ENCODE data around the gene RGS12. TPM values are rescaled to one million over a fixed set of nuclear protein-coding genes. Genes with fewer than 3 reads are reported as not detected.

RGS12 gene
- total and polyA plus RNA-seq, 2 of the 8 experiments (the other 6 are each of a cell fraction or from before 2014, with no cell fraction given): 6.0 to 16.4 TPM

DNA sequence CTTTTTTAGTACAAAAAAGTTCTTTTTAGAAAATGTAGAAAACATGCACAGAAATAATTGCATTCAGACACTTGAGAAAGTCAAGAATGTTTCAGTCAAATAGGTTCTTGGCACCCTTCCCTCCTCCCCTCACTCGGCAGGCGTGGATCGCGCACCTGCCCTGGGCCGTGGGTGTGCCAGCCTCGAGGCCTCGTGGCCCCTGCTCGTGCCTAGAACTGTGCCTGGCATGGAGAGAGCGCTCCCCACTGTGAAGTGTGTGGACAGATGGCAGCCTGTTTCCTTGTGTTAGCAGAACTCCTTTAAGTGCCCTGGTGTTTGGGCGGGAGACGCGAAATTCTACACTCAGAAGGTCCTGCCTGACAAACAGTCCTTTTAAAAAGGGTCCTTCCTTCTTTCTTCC, 14.7 kb downstream of the RGS12 start:
- FAIRE-seq: no peak
- H3K4me2 ChIP-seq (ENCODE audit: insufficient read depth in 1 of 2, low read depth in 2 of 2, low read length in 2 of 2): no peak overlapping the region
- WGBS, 2 experiments (ENCODE audit: extremely low coverage in 1 of 2, insufficient coverage in 1 of 2, insufficient read length in 1 of 2, insufficient replicate concordance in 2 of 2, low coverage in 1 of 2, low lambda C conversion rate in 2 of 2, missing lambda C conversion rate in 1 of 2): 94% methylated on average over 12 of the region's 12 CpGs; no CpG with 5 or more reads in 1 of the 2 experiments

More for the DNA sequence above, 14.7 kb downstream of the RGS12 start:
- Histone ChIP-seq H3K4ac (replicated peaks; ENCODE audit: insufficient read length, low read depth, low read length) (no peak overlapping the region), H3K23ac (ENCODE audit: insufficient read length) (no peak overlapping the region), H2AK5ac (ENCODE audit: low read depth, low read length) (no peak overlapping the region), H3K23me2 (ENCODE audit: low read depth, low read length) (no peaks in the 10 kb centered on the region), H3K9ac (replicated peaks in 1 of 4; ENCODE audit: extremely low read depth in 1 of 4, low read depth in 3 of 4, low read length in 3 of 4) (no peak overlapping the region), H3K36me3 (ENCODE audit: control insufficient read depth in 2 of 4, insufficient read depth in 4 of 4, low read length in 3 of 4) (no peaks in the 10 kb centered on the region), H2BK20ac (ENCODE audit: low read length) (no peak overlapping the region), H3K79me2 (ENCODE audit: control insufficient read depth in 1 of 2, insufficient read depth in 2 of 2, low read length in 2 of 2) (peaks cover 0 to 3% of the 10 kb centered on the region in 2 experiments; a peak in 1 of 4 replicates), H4K8ac (ENCODE audit: extremely low read depth, insufficient read depth, low read length) (no peak overlapping the region), H3K18ac (ENCODE audit: extremely low read depth, low read length) (no peak overlapping the region), H2BK12ac (ENCODE audit: low read depth, low read length) (no peak overlapping the region), H2BK5ac (ENCODE audit: low read depth, low read length) (no peak overlapping the region), H3K27ac (ENCODE audit: low read depth, low read length) (no peak overlapping the region), H2AFZ (ENCODE audit: low read length) (no peak overlapping the region), H3K4me3 (ENCODE audit: extremely low read depth in 1 of 4, insufficient read depth in 2 of 4, low read depth in 3 of 4, low read length in 4 of 4) (no peak overlapping the region), H3K9me3 (ENCODE audit: insufficient read depth in 2 of 2, low read depth in 1 of 2, low read length in 1 of 2) (no peaks in the 10 kb centered on the region), H4K20me1 (replicated peaks in 1 of 2; ENCODE audit: control insufficient read depth in 1 of 2, insufficient read depth in 2 of 2, low read length in 2 of 2) (peaks cover 12 to 20% of the 10 kb centered on the region in 2 experiments), H4K91ac (replicated peaks; ENCODE audit: insufficient read length, low read length) (no peak overlapping the region), H2BK15ac (ENCODE audit: low read length) (no peak overlapping the region), H3K27me3 (replicated peaks in 1 of 4; ENCODE audit: control insufficient read depth in 3 of 4, extremely low read depth in 1 of 4, insufficient read depth in 3 of 4, low read length in 3 of 4) (no peaks in the 10 kb centered on the region), H3K56ac (replicated peaks; ENCODE audit: insufficient read length, low read depth, low read length) (no peak overlapping the region), H3K14ac (ENCODE audit: insufficient read length) (no peak overlapping the region), H3K4me1 (replicated peaks in 1 of 4; ENCODE audit: control insufficient read depth in 3 of 4, insufficient read depth in 4 of 4, low read length in 3 of 4) (peaks cover 0 to 18% (median 6%) of the 10 kb centered on the region in 4 experiments; a peak in 4 of 7 replicates), H3K79me1 (ENCODE audit: low read depth, low read length) (peaks cover 16% of the 10 kb centered on the region), H4K5ac (ENCODE audit: insufficient read length, low read depth, low read length) (no peak overlapping the region), H2BK120ac (replicated peaks; ENCODE audit: low read depth, low read length) (no peak overlapping the region)
- no peak for DNase-seq (ENCODE audit: low read depth in 1 of 2, low spot score in 2 of 2)
- POLR2A ChIA-PET (ENCODE audit: partially characterized antibody): interaction anchor here (1.2 kb wide), 1 partner anchor 64 kb away, joined by 5 read pairs; no protein-coding TSS in a partner anchor
- CTCF ChIA-PET (ENCODE audit: partially characterized antibody): interaction anchor here (1.1 to 3.0 kb wide), 2 partner anchors 11 to 17 kb away, joined by 4 to 31 read pairs; no protein-coding TSS in a partner anchor
- no peak for TF ChIP-seq JUN (IDR thresholded peaks at IDR 0.05; ENCODE audit: low read depth, low read length)
- no peak for TF ChIP-seq TCF12 (IDR thresholded peaks at IDR 0.05; ENCODE audit: low read depth, low read length)
- no peak for TF ChIP-seq KDM4A (IDR thresholded peaks at IDR 0.05; ENCODE audit: low read depth, low read length, severe bottlenecking)
- TF ChIP-seq TBP (IDR thresholded peaks at IDR 0.05; ENCODE audit: low read depth, low read length): no peak
- no peak for TF ChIP-seq ZNF274 (IDR thresholded peaks at IDR 0.05; ENCODE audit: borderline replicate concordance, extremely low read depth, low read length)
- no peak for TF ChIP-seq CHD1 (IDR thresholded peaks at IDR 0.05; ENCODE audit: low read depth, low read length)
- no peak for TF ChIP-seq YY1 (IDR thresholded peaks at IDR 0.05; ENCODE audit: low read depth, low read length)
- TF ChIP-seq HDAC2 (IDR thresholded peaks at IDR 0.05; ENCODE audit: borderline replicate concordance in 1 of 2, low read depth in 2 of 2, low read length in 2 of 2): no peak
- TF ChIP-seq, protein P1, sequence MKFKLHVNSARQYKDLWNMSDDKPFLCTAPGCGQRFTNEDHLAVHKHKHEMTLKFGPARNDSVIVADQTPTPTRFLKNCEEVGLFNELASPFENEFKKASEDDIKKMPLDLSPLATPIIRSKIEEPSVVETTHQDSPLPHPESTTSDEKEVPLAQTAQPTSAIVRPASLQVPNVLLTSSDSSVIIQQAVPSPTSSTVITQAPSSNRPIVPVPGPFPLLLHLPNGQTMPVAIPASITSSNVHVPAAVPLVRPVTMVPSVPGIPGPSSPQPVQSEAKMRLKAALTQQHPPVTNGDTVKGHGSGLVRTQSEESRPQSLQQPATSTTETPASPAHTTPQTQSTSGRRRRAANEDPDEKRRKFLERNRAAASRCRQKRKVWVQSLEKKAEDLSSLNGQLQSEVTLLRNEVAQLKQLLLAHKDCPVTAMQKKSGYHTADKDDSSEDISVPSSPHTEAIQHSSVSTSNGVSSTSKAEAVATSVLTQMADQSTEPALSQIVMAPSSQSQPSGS (IDR thresholded peaks at IDR 0.05; ENCODE audit: low read length): no peak
- no peak for TF ChIP-seq BACH1 (IDR thresholded peaks at IDR 0.05; ENCODE audit: low read length)
- no peak for TF ChIP-seq RAD21 (IDR thresholded peaks at IDR 0.05 in 1 of 2, conservative IDR thresholded peaks at IDR 0.05 in 1 of 2; ENCODE audit: low read depth in 2 of 2, low read length in 2 of 2)

All from H1 (cell line).